Vagina (tissue), 2 donors: Measurements from ENCODE around the gene SLC66A2.

Source experiments
- CTCF ChIP-seq, 3 experiments: fragments of 450-650 bp in 2 of 3; fragments of 200-600 bp in 1 of 3; sonication (generic) in 1 of 3; IDR thresholded peaks; one replicate each; pipeline ENCODE4 v1.5.1; 2017 to 2019; ENCODE audit warnings: antibody characterized with exemption in 3 of 3, mild to moderate bottlenecking in 2 of 3, moderate library complexity in 2 of 3
- POLR2A ChIP-seq, 2 donors: fragments of 450-650 bp; IDR thresholded peaks; one replicate each; pipeline ENCODE4 v1.6.1; 2017; ENCODE audit warnings: antibody characterized with exemption in 2 of 2, mild to moderate bottlenecking in 2 of 2, moderate library complexity in 2 of 2
- POLR2AphosphoS5 ChIP-seq, 2 donors: sonication (generic); formaldehyde crosslinking; IDR thresholded peaks; one replicate each; pipeline ENCODE4 v1.9.0; 2017; ENCODE audit warnings: antibody characterized with exemption in 2 of 2, mild to moderate bottlenecking in 2 of 2, low read depth in 1 of 2; ENCODE audit not compliant: insufficient read depth in 1 of 2

GRCh38 chr18:79960921-79961526 lies 9.6 kb upstream of the SLC66A2 start:
- TF ChIP-seq CTCF (IDR thresholded peaks at IDR 0.05) (no peak), POLR2AphosphoS5 (IDR thresholded peaks at IDR 0.05; ENCODE audit: insufficient read depth in 1 of 2, low read depth in 1 of 2) (no peak), POLR2A (IDR thresholded peaks at IDR 0.05) (no peak)
